HK-2 (cell line): ENCODE measurements around the gene SGPP2.
A peak's percentile ranks its signal among the peaks of the same experiment; 100 is the strongest.
"Not testable (repeated sequence)": the region's sequence is repeated elsewhere in the genome, so short reads cannot be mapped to it uniquely, and the experiment has no call there.

ENCODE experiments used
- DNase-seq: peaks from one replicate; pipeline ENCODE4 v3.0.0-alpha.2; 2018; ENCODE audit not compliant: unreplicated experiment

SGPP2 gene

GRCh38 chr2:222424276-222424728 lies at the start of gene SGPP2:
Gene SGPP2 (plus strand): TSS chr2:222424543. CDS start chr2:222424603, 60 bp downstream.
- DNase-seq = peak; percentile 17

- DNase-seq = no peak
Observed at GRCh38 chr2:222375798-222376197, 48.5 kb upstream of the SGPP2 start.

GRCh38 chr2:222380456-222380855 lies 43.9 kb upstream of the SGPP2 start:
- no peak for DNase-seq

- no peak for DNase-seq
Observed at GRCh38 chr2:222381566-222381965, 42.8 kb upstream of the SGPP2 start.

- no peak for DNase-seq
Observed at GRCh38 chr2:222383255-222383654, 41.1 kb upstream of the SGPP2 start.

GRCh38 chr2:222391743-222392285 lies 32.5 kb upstream of the SGPP2 start:
- DNase-seq = no peak

- no peak for DNase-seq
Observed at GRCh38 chr2:222393733-222394267, 30.5 kb upstream of the SGPP2 start.

GRCh38 chr2:222398446-222398885 lies 25.9 kb upstream of the SGPP2 start:
- no peak for DNase-seq

GRCh38 chr2:222399038-222399783 lies 25.1 kb upstream of the SGPP2 start:
- no peak for DNase-seq

- no peak for DNase-seq
Observed at GRCh38 chr2:222404151-222404905, 20.0 kb upstream of the SGPP2 start.

- no peak for DNase-seq
Observed at GRCh38 chr2:222408684-222409083, 15.7 kb upstream of the SGPP2 start.

- no peak for DNase-seq
Observed at GRCh38 chr2:222410534-222410933, 13.8 kb upstream of the SGPP2 start.

- DNase-seq = not testable (repeated sequence)
Observed at GRCh38 chr2:222412334-222412733, 12.0 kb upstream of the SGPP2 start.

- no peak for DNase-seq
Observed at GRCh38 chr2:222413295-222413911, 10.9 kb upstream of the SGPP2 start.

- DNase-seq = no peak
Observed at GRCh38 chr2:222418739-222419138, 5.6 kb upstream of the SGPP2 start.

- DNase-seq = no peak
Observed at GRCh38 chr2:222420508-222420907, 3.8 kb upstream of the SGPP2 start.

- DNase-seq = no peak
Observed at GRCh38 chr2:222421626-222422025, 2.7 kb upstream of the SGPP2 start.

- DNase-seq = no peak
Observed at GRCh38 chr2:222423186-222423585, 1.2 kb upstream of the SGPP2 start.

GRCh38 chr2:222423632-222424275 lies 589 bp upstream of the SGPP2 start:
- DNase-seq = peak; percentile 62

GRCh38 chr2:222424729-222425671 lies 657 bp downstream of the SGPP2 start:
- no peak for DNase-seq
